DOHH2 (cell line): ENCODE data around the gene SEMA4C.

Experiments used
- CTCF ChIP-seq: fragments of 200-600 bp; sonication (generic); IDR thresholded peaks from one replicate; pipeline ENCODE4 v1.5.1; 2014; ENCODE audit warnings: antibody characterized with exemption, mild to moderate bottlenecking, low read depth, low read length; ENCODE audit not compliant: poor library complexity, severe bottlenecking
- EZH2phosphoT487 ChIP-seq: fragments of 200-600 bp; sonication (generic); IDR thresholded peaks from 2 replicates; pipeline ENCODE4 v1.6.1; 2017; ENCODE audit warnings: borderline replicate concordance, mild to moderate bottlenecking, antibody characterized with exemption, low read length, moderate library complexity, mixed read lengths

GRCh38 chr2:96867756-96868554 is 1.9 kb downstream of the SEMA4C start:
- TF ChIP-seq CTCF (no peak), EZH2phosphoT487 (no peak; the same call in 1 of the 2 replicates)
